Activated naive CD4-positive, alpha-beta T cell treated with anti-CD3 and anti-CD28 coated beads for 36 hours (primary cell): Measurements from ENCODE around the gene SCNN1B. TPM values are rescaled to one million over a fixed set of nuclear protein-coding genes. Genes with fewer than 3 reads are reported as not detected.
A peak's percentile ranks its signal among the peaks of the same experiment; 100 is the strongest.
"Not testable (repeated sequence)": the region's sequence is repeated elsewhere in the genome, so short reads cannot be mapped to it uniquely, and the experiment has no call there.

Source experiments
- CTCF ChIA-PET: fragments of 350-600 bp; sonication (Branson Sonifier 250); formaldehyde crosslinking; loops from one replicate; lab custom pipeline; 2021; ENCODE audit warnings: antibody characterized with exemption; lab: Charles Lee
- DNase-seq: peaks from one replicate; pipeline ENCODE4 v3.0.0-alpha.2; 2020
- H3K27ac Mint-ChIP-seq: one replicate; pipeline ENCODE4 v1.8.0; 2021; ENCODE audit warnings: mild to moderate bottlenecking, mixed read lengths
- H3K27me3 Mint-ChIP-seq: one replicate; pipeline ENCODE4 v1.8.0; 2021; ENCODE audit warnings: low read depth, mixed read lengths
- H3K36me3 Mint-ChIP-seq: one replicate; pipeline ENCODE4 v1.8.0; 2021; ENCODE audit warnings: low read depth, mixed read lengths
- H3K4me1 Mint-ChIP-seq: one replicate; pipeline ENCODE4 v1.8.0; 2021; ENCODE audit warnings: low read depth, mixed read lengths
- H3K4me3 Mint-ChIP-seq: one replicate; pipeline ENCODE4 v1.8.0; 2021; ENCODE audit warnings: mild to moderate bottlenecking, moderate library complexity, mixed read lengths
- H3K9me3 Mint-ChIP-seq: one replicate; pipeline ENCODE4 v1.8.0; 2021; ENCODE audit warnings: mixed read lengths
- intact Hi-C: fragments of 100-400 bp; cut with micrococcal nuclease; formaldehyde crosslinking; loops from one replicate; pipeline ENCODE4 v1.15.1; 2023
- total RNA-seq, 2 experiments: library from RNA; stranded (reverse); gene quantifications; one replicate each; pipeline ENCODE4 v1.2.3, GENCODE V29; 2021

Gene SCNN1B
- total RNA-seq, 2 experiments from 2014 or later, result not detected

GRCh38 chr16:23294260-23294659, 7.8 kb upstream of the SCNN1B start:
- H3K4me3 Mint-ChIP-seq, result no peak overlapping the region
- H3K4me1 Mint-ChIP-seq, result no peaks in the 10 kb centered on the region
- CTCF ChIA-PET, result interaction anchor here (0.6 kb wide), 1 partner anchor 391 kb away, joined by 3 read pairs; no protein-coding TSS in a partner anchor
- H3K27me3 Mint-ChIP-seq, result peaks cover 14% of the 10 kb centered on the region
- intact Hi-C loops, result no loop called here
- H3K27ac Mint-ChIP-seq, result no peak overlapping the region
- no peaks in the 10 kb centered on the region for H3K9me3 Mint-ChIP-seq
- no peak for DNase-seq
- no peaks in the 10 kb centered on the region for H3K36me3 Mint-ChIP-seq

GRCh38 chr16:23296994-23297393, 5.1 kb upstream of the SCNN1B start:
- Mint-ChIP-seq H3K36me3 (no peaks in the 10 kb centered on the region), H3K4me1 (peaks cover 7% of the 10 kb centered on the region), H3K9me3 (no peaks in the 10 kb centered on the region), H3K27ac (no peak overlapping the region), H3K27me3 (peaks cover 32% of the 10 kb centered on the region), H3K4me3 (no peak overlapping the region)
- CTCF ChIA-PET, result interaction anchor here (0.7 kb wide), 1 partner anchor 136 kb away, joined by 3 read pairs; no protein-coding TSS in a partner anchor
- intact Hi-C loops, result no loop called here
- peak; percentile 33 for DNase-seq

- H3K36me3 Mint-ChIP-seq, result no peaks in the 10 kb centered on the region
- H3K27ac Mint-ChIP-seq, result no peak overlapping the region
- intact Hi-C loops, result no loop called here
- H3K4me3 Mint-ChIP-seq, result no peak overlapping the region
- no peaks in the 10 kb centered on the region for H3K9me3 Mint-ChIP-seq
- CTCF ChIA-PET, result no interaction called here
- DNase-seq, result no peak
- H3K27me3 Mint-ChIP-seq, result peaks cover 38% of the 10 kb centered on the region
- H3K4me1 Mint-ChIP-seq, result peaks cover 7% of the 10 kb centered on the region
Observed at GRCh38 chr16:23298290-23298915, 3.7 kb upstream of the SCNN1B start.

- CTCF ChIA-PET, result interaction anchor here (0.7 to 1.0 kb wide), 2 partner anchors 55 to 118 kb away, joined by 3 to 4 read pairs; no protein-coding TSS in a partner anchor
- DNase-seq, H3K4me1 Mint-ChIP-seq, H3K27ac Mint-ChIP-seq, H3K4me3 Mint-ChIP-seq, intact Hi-C loops, H3K9me3 Mint-ChIP-seq, H3K36me3 Mint-ChIP-seq: not testable (repeated sequence)
- H3K27me3 Mint-ChIP-seq, result peaks cover 37% of the 10 kb centered on the region
Observed at GRCh38 chr16:23299815-23300214, 2.3 kb upstream of the SCNN1B start.

- no peak for DNase-seq
- CTCF ChIA-PET, result interaction anchor here (0.7 kb wide), 1 partner anchor 67 kb away, joined by 3 read pairs; no protein-coding TSS in a partner anchor
- Mint-ChIP-seq H3K4me1 (peaks cover 7% of the 10 kb centered on the region), H3K27ac (no peak overlapping the region), H3K9me3 (no peaks in the 10 kb centered on the region), H3K4me3 (no peak overlapping the region), H3K27me3 (peaks cover 33% of the 10 kb centered on the region), H3K36me3 (no peaks in the 10 kb centered on the region)
- intact Hi-C loops, result no loop called here
Observed at GRCh38 chr16:23301251-23302044, 654 bp upstream of the SCNN1B start.

GRCh38 chr16:23303685-23304084, 1.6 kb downstream of the SCNN1B start:
- Mint-ChIP-seq H3K4me1 (peaks cover 7% of the 10 kb centered on the region), H3K27ac (no peak overlapping the region), H3K36me3 (no peaks in the 10 kb centered on the region), H3K4me3 (no peak overlapping the region), H3K9me3 (no peaks in the 10 kb centered on the region), H3K27me3 (peaks cover 29% of the 10 kb centered on the region)
- intact Hi-C loops, result no loop called here
- no peak for DNase-seq
- CTCF ChIA-PET, result no interaction called here

- no peak overlapping the region for H3K27ac Mint-ChIP-seq
- H3K4me1 Mint-ChIP-seq, result peaks cover 7% of the 10 kb centered on the region
- DNase-seq, result no peak
- intact Hi-C loops, result no loop called here
- H3K36me3 Mint-ChIP-seq, result no peaks in the 10 kb centered on the region
- H3K27me3 Mint-ChIP-seq, result peaks cover 24% of the 10 kb centered on the region
- H3K4me3 Mint-ChIP-seq, result no peak overlapping the region
- no peaks in the 10 kb centered on the region for H3K9me3 Mint-ChIP-seq
- CTCF ChIA-PET, result interaction anchor here (0.7 kb wide), 1 partner anchor 130 kb away, joined by 3 read pairs; no protein-coding TSS in a partner anchor
Observed at GRCh38 chr16:23304620-23305019, 2.5 kb downstream of the SCNN1B start.

- H3K36me3 Mint-ChIP-seq, result no peaks in the 10 kb centered on the region
- H3K27ac Mint-ChIP-seq, result no peak overlapping the region
- H3K4me1 Mint-ChIP-seq, result peaks cover 5% of the 10 kb centered on the region
- intact Hi-C loops, result no loop called here
- H3K4me3 Mint-ChIP-seq, result no peak overlapping the region
- DNase-seq, result no peak
- peaks cover 4% of the 10 kb centered on the region for H3K9me3 Mint-ChIP-seq
- H3K27me3 Mint-ChIP-seq, result peaks cover 16% of the 10 kb centered on the region
- CTCF ChIA-PET, result interaction anchor here (0.6 kb wide), 1 partner anchor 258 kb away, joined by 6 read pairs; no protein-coding TSS in a partner anchor
Observed at GRCh38 chr16:23306199-23307100, 4.3 kb downstream of the SCNN1B start.

- H3K36me3 Mint-ChIP-seq, result no peaks in the 10 kb centered on the region
- intact Hi-C loops, result no loop called here
- CTCF ChIA-PET, result no interaction called here
- peaks cover 4% of the 10 kb centered on the region for H3K9me3 Mint-ChIP-seq
- H3K4me1 Mint-ChIP-seq, result no peaks in the 10 kb centered on the region
- H3K27ac Mint-ChIP-seq, result no peak overlapping the region
- H3K27me3 Mint-ChIP-seq, result peaks cover 3% of the 10 kb centered on the region
- H3K4me3 Mint-ChIP-seq, result no peak overlapping the region
- DNase-seq, result no peak
Observed at GRCh38 chr16:23310217-23310616, 8.1 kb downstream of the SCNN1B start.

GRCh38 chr16:23310744-23311143, 8.6 kb downstream of the SCNN1B start:
- Mint-ChIP-seq H3K9me3 (peaks cover 4% of the 10 kb centered on the region), H3K36me3 (no peaks in the 10 kb centered on the region), H3K27ac (no peak overlapping the region), H3K4me1 (no peaks in the 10 kb centered on the region), H3K27me3 (peaks cover 3% of the 10 kb centered on the region), H3K4me3 (no peak overlapping the region)
- DNase-seq, result no peak
- CTCF ChIA-PET, result no interaction called here
- intact Hi-C loops, result no loop called here

- CTCF ChIA-PET, result no interaction called here
Observed at GRCh38 chr16:23316232-23316631, 14.1 kb downstream of the SCNN1B start.

More at GRCh38 chr16:23316232-23316631, 14.1 kb downstream of the SCNN1B start:
- H3K27me3 Mint-ChIP-seq, result peaks cover 3% of the 10 kb centered on the region
- H3K36me3 Mint-ChIP-seq, result no peaks in the 10 kb centered on the region
- H3K4me1 Mint-ChIP-seq, result no peaks in the 10 kb centered on the region
- DNase-seq, result no peak
- H3K27ac Mint-ChIP-seq, result no peak overlapping the region
- no peak overlapping the region for H3K4me3 Mint-ChIP-seq
- intact Hi-C loops, result no loop called here
- no peaks in the 10 kb centered on the region for H3K9me3 Mint-ChIP-seq
